Ramos (cell line): ENCODE measurements around the gene USP40.

ENCODE experiments used
- in situ Hi-C: fragments of 300-500 bp; cut with MboI; formaldehyde crosslinking; loops from one replicate; pipeline ENCODE4 v1.14.3; 2022; ENCODE audit warnings: low sequenced_read_pairs; ENCODE audit not compliant: unreplicated experiment

Gene USP40

GRCh38 chr2:233463586-233463985 lies 103.0 kb downstream of the USP40 start:
- in situ Hi-C loops = no loop called here

- in situ Hi-C loops = no loop called here
Measured at GRCh38 chr2:233462826-233463470, 103.6 kb downstream of the USP40 start.

- in situ Hi-C loops = no loop called here
Measured at GRCh38 chr2:233462202-233462785, 104.3 kb downstream of the USP40 start.

- in situ Hi-C loops = no loop called here
Measured at GRCh38 chr2:233461481-233461891, 105.1 kb downstream of the USP40 start.

- in situ Hi-C loops = no loop called here
Measured at GRCh38 chr2:233460726-233461441, 105.7 kb downstream of the USP40 start.

GRCh38 chr2:233459426-233459825 lies 107.2 kb downstream of the USP40 start:
- in situ Hi-C loops = no loop called here

- in situ Hi-C loops = no loop called here
Measured at GRCh38 chr2:233458826-233459225, 107.8 kb downstream of the USP40 start.

- in situ Hi-C loops = no loop called here
Measured at GRCh38 chr2:233458031-233458610, 108.5 kb downstream of the USP40 start.

GRCh38 chr2:233457356-233457755 lies 109.2 kb downstream of the USP40 start:
- in situ Hi-C loops = no loop called here

GRCh38 chr2:233456934-233457333 lies 109.6 kb downstream of the USP40 start:
- in situ Hi-C loops = no loop called here

GRCh38 chr2:233456111-233456510 lies 110.5 kb downstream of the USP40 start:
- in situ Hi-C loops = no loop called here

- in situ Hi-C loops = no loop called here
Measured at GRCh38 chr2:233455491-233455890, 111.1 kb downstream of the USP40 start.

- in situ Hi-C loops = no loop called here
Measured at GRCh38 chr2:233455006-233455405, 111.6 kb downstream of the USP40 start.

- in situ Hi-C loops = no loop called here
Measured at GRCh38 chr2:233453916-233454315, 112.7 kb downstream of the USP40 start.

GRCh38 chr2:233453111-233453915 lies 113.3 kb downstream of the USP40 start:
- in situ Hi-C loops = no loop called here

- in situ Hi-C loops = no loop called here
Measured at GRCh38 chr2:233451950-233452349, 114.6 kb downstream of the USP40 start.

- in situ Hi-C loops = no loop called here
Measured at GRCh38 chr2:233450864-233451575, 115.6 kb downstream of the USP40 start.

GRCh38 chr2:233449921-233450863 lies 116.4 kb downstream of the USP40 start:
- in situ Hi-C loops = no loop called here
